OCI-LY7 (cell line): ENCODE data around the gene STEAP4. TPM values are rescaled to one million over a fixed set of nuclear protein-coding genes. Genes with fewer than 3 reads are reported as not detected.
"Not testable (repeated sequence)": the region's sequence is repeated elsewhere in the genome, so short reads cannot be mapped to it uniquely, and the experiment has no call there.

Experiments
- BruUV-seq: library from RNA; stranded (reverse); fragments of 400-500 nt; replicated peaks from 2 replicates; lab custom pipeline; 2021; lab: Mats Ljungman, UMichigan
- CTCF ChIA-PET: fragments of 300-600 bp; sonication (Branson Sonifier 250); formaldehyde crosslinking; loops from one replicate; lab custom pipeline; 2022; ENCODE audit warnings: antibody characterized with exemption; ENCODE audit not compliant: unreplicated experiment; lab: Charles Lee
- POLR2A ChIA-PET: fragments of 300-600 bp; sonication (Branson Sonifier 250); formaldehyde crosslinking; loops from one replicate; lab custom pipeline; 2022; ENCODE audit warnings: antibody characterized with exemption; lab: Charles Lee
- DNase-seq: peaks from one replicate; pipeline ENCODE4 v3.0.0-alpha.2; 2015; ENCODE audit warnings: low spot score
- H2AFZ ChIP-seq: fragments of 200-600 bp; sonication (generic), shearing (Covaris generic); 2 replicates; pipeline ENCODE4 v1.6.1; 2014; ENCODE audit warnings: mild to moderate bottlenecking, antibody characterized with exemption, low read length, moderate library complexity
- H3K27ac ChIP-seq: fragments of 200-600 bp; sonication (generic); 2 replicates; pipeline ENCODE4 v1.5.1; 2014; ENCODE audit warnings: mixed run types, low read depth, mild to moderate bottlenecking, moderate library complexity, low read length, inconsistent platforms; ENCODE audit not compliant: poor library complexity, severe bottlenecking
- H3K36me3 ChIP-seq: fragments of 200-600 bp; sonication (generic); 2 replicates; pipeline ENCODE4 v1.6.1; 2014; ENCODE audit warnings: mild to moderate bottlenecking, antibody characterized with exemption, low read length, moderate library complexity, mixed read lengths; ENCODE audit not compliant: insufficient read depth
- H3K4me1 ChIP-seq: fragments of 200-600 bp; sonication (generic); 2 replicates; pipeline ENCODE4 v1.5.1; 2014; ENCODE audit warnings: mild to moderate bottlenecking, low read length; ENCODE audit not compliant: insufficient read depth, poor library complexity, severe bottlenecking
- H3K4me2 ChIP-seq: fragments of 200-600 bp; sonication (generic); 2 replicates; pipeline ENCODE4 v1.6.1; 2014; ENCODE audit warnings: mild to moderate bottlenecking, low read length
- H3K4me3 ChIP-seq: fragments of 200-600 bp; sonication (generic); 2 replicates; pipeline ENCODE4 v1.5.1; 2014; ENCODE audit warnings: mild to moderate bottlenecking, low read depth, low read length; ENCODE audit not compliant: poor library complexity, severe bottlenecking
- H3K79me2 ChIP-seq: fragments of 200-600 bp; sonication (generic); 2 replicates; pipeline ENCODE4 v1.6.1; 2016; ENCODE audit warnings: low read depth, mild to moderate bottlenecking, low read length, moderate library complexity, mixed read lengths; ENCODE audit not compliant: insufficient read depth
- H3K9me2 ChIP-seq: fragments of 200-600 bp; sonication (generic); 2 replicates; pipeline ENCODE4 v1.6.1; 2016; ENCODE audit warnings: mild to moderate bottlenecking, low read length, mixed read lengths; ENCODE audit not compliant: insufficient read depth
- H3K9me3 ChIP-seq: fragments of 200-600 bp; sonication (generic); 2 replicates; pipeline ENCODE4 v1.6.1; 2014; ENCODE audit warnings: mild to moderate bottlenecking, mixed run types, low read length, mixed read lengths
- H4K20me1 ChIP-seq: fragments of 200-600 bp; sonication (generic); 2 replicates; pipeline ENCODE4 v1.6.1; 2014; ENCODE audit warnings: mild to moderate bottlenecking, antibody characterized with exemption, low read length, moderate library complexity, mixed read lengths; ENCODE audit not compliant: insufficient read depth
- EZH2phosphoT487 ChIP-seq: fragments of 200-600 bp; sonication (generic); IDR thresholded peaks from 2 replicates; pipeline ENCODE4 v1.6.1; 2018; ENCODE audit warnings: low read depth, borderline replicate concordance, mild to moderate bottlenecking, mixed run types, antibody characterized with exemption, low read length, moderate library complexity, mixed read lengths
- intact Hi-C: fragments of 100-400 bp; cut with micrococcal nuclease; formaldehyde crosslinking; loops from one replicate; pipeline ENCODE4 v1.10.0; 2022; ENCODE audit not compliant: unreplicated experiment
- total RNA-seq, 2 experiments: library from RNA; depleted of rRNA in 1 of 2; stranded (reverse); fragments of >200 nt in 1 of 2; shearing (Covaris generic) in 1 of 2; gene quantifications; 2 replicates each; pipeline ENCODE4 v1.2.3, GENCODE V29; 2014 to 2022
- TF ChIP-seq, protein P1 (sequence below): fragments of 200-600 bp; sonication (generic); conservative IDR thresholded peaks from 2 replicates; pipeline ENCODE4 v1.5.1; 2014; ENCODE audit warnings: mild to moderate bottlenecking, antibody characterized with exemption, low read length, moderate library complexity, mixed read lengths

STEAP4 gene
- total RNA-seq, 2 experiments from 2014 or later: not detected

DNA sequence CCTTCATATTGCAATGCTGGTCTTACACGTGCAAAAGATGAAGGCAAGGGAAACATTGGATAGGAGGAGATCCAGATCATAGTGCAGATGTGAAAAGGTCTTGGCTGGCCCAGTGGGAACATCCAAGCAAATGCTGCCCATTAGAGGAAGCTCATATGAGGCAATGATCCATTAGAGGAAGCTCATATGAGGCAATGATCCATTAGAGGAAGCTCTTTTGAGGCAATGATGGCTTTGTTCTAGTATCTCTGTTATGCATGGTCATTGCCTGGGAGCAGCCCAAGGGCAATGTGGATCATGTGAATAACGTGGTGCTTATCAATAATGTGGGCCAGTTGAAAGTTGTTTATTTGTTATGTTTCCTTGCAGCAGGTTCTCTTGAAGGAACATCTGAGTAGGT lies 37.8 kb downstream of the STEAP4 start:
- no peaks in the 10 kb centered on the region for H3K4me1 ChIP-seq
- intact Hi-C loops: no loop called here
- no peaks in the 10 kb centered on the region for H4K20me1 ChIP-seq
- ChIA-PET CTCF (no interaction called here), POLR2A (no interaction called here)
- no peak overlapping the region for H2AFZ ChIP-seq
- no peaks in the 10 kb centered on the region for H3K79me2 ChIP-seq
- BruUV-seq: no TSS peak
- H3K9me3 ChIP-seq: no peaks in the 10 kb centered on the region
- H3K4me3 ChIP-seq: no peak overlapping the region
- no peak overlapping the region for H3K27ac ChIP-seq
- H3K4me2 ChIP-seq: no peak overlapping the region
- TF ChIP-seq, protein P1, sequence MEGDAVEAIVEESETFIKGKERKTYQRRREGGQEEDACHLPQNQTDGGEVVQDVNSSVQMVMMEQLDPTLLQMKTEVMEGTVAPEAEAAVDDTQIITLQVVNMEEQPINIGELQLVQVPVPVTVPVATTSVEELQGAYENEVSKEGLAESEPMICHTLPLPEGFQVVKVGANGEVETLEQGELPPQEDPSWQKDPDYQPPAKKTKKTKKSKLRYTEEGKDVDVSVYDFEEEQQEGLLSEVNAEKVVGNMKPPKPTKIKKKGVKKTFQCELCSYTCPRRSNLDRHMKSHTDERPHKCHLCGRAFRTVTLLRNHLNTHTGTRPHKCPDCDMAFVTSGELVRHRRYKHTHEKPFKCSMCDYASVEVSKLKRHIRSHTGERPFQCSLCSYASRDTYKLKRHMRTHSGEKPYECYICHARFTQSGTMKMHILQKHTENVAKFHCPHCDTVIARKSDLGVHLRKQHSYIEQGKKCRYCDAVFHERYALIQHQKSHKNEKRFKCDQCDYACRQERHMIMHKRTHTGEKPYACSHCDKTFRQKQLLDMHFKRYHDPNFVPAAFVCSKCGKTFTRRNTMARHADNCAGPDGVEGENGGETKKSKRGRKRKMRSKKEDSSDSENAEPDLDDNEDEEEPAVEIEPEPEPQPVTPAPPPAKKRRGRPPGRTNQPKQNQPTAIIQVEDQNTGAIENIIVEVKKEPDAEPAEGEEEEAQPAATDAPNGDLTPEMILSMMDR: no peak
- TF ChIP-seq EZH2phosphoT487: no peak
- no peaks in the 10 kb centered on the region for H3K36me3 ChIP-seq
- no peak for DNase-seq
- no peaks in the 10 kb centered on the region for H3K9me2 ChIP-seq

DNA sequence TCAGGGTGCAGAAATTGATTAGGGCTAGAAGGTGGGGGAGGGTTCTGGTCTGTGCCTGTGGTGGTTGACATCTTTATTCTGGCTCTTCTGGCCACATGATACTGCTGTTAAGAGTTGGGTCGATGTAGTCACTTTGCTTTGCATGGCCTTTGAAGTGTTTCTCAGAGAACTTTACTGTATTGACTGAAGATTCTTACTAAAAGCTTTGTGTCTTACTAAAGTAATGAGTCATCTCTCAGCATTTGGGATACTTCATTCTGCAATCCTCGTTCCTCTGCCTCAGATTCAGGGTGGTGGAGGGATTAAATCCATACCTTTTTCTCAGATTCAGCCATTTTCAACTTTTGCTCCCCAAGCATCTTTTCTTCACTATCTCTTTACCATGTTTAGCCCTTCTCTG lies 38.6 kb downstream of the STEAP4 start:
- no peaks in the 10 kb centered on the region for H3K9me2 ChIP-seq
- H3K4me3 ChIP-seq: no peak overlapping the region
- H3K9me3 ChIP-seq: no peaks in the 10 kb centered on the region
- DNase-seq: no peak
- H3K4me1 ChIP-seq: no peaks in the 10 kb centered on the region
- H3K36me3 ChIP-seq: no peaks in the 10 kb centered on the region
- H3K27ac ChIP-seq: no peak overlapping the region
- intact Hi-C loops: no loop called here
- H3K79me2 ChIP-seq: no peaks in the 10 kb centered on the region
- CTCF ChIA-PET: no interaction called here
- H3K4me2 ChIP-seq: no peak overlapping the region
- POLR2A ChIA-PET: interaction anchor here (0.7 to 1.0 kb wide), 2 partner anchors 30 to 68 kb away, joined by 3 read pairs; no protein-coding TSS in a partner anchor
- TF ChIP-seq, protein P1: no peak
- TF ChIP-seq EZH2phosphoT487: no peak
- H4K20me1 ChIP-seq: no peaks in the 10 kb centered on the region
- BruUV-seq: no TSS peak
- H2AFZ ChIP-seq: no peak overlapping the region

DNA sequence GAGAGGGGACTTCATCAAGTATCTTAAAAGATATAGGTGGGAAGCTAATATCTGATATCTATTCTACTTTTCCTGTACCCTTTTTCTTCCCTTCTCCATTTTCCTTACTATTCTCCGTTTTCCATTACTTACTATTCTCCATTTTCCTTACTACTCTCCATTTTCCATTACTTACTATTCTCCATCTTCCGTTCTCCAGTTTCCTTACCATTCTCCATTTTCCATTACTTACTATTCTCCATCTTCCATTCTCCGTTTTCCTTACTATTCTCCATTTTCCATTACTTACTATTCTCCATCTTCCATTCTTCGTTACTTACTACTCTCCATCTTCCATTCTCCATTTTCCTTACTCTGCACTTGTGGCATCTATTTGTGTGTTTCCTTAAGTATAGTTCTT lies 39.3 kb downstream of the STEAP4 start:
- no peak overlapping the region for H3K4me3 ChIP-seq
- H3K79me2 ChIP-seq: no peaks in the 10 kb centered on the region
- H3K36me3 ChIP-seq: no peaks in the 10 kb centered on the region
- no peak overlapping the region for H2AFZ ChIP-seq
- TF ChIP-seq, protein P1: no peak
- TF ChIP-seq EZH2phosphoT487: no peak
- no peaks in the 10 kb centered on the region for H3K9me3 ChIP-seq
- H3K27ac ChIP-seq: no peak overlapping the region
- intact Hi-C loops: no loop called here
- no peaks in the 10 kb centered on the region for H3K4me1 ChIP-seq
- CTCF ChIA-PET: no interaction called here
- H3K9me2 ChIP-seq: no peaks in the 10 kb centered on the region
- no peak for DNase-seq
- no TSS peak for BruUV-seq
- no peak overlapping the region for H3K4me2 ChIP-seq
- H4K20me1 ChIP-seq: no peaks in the 10 kb centered on the region
- POLR2A ChIA-PET: interaction anchor here (0.7 to 1.0 kb wide), 2 partner anchors 31 to 69 kb away, joined by 3 read pairs; no protein-coding TSS in a partner anchor

DNA sequence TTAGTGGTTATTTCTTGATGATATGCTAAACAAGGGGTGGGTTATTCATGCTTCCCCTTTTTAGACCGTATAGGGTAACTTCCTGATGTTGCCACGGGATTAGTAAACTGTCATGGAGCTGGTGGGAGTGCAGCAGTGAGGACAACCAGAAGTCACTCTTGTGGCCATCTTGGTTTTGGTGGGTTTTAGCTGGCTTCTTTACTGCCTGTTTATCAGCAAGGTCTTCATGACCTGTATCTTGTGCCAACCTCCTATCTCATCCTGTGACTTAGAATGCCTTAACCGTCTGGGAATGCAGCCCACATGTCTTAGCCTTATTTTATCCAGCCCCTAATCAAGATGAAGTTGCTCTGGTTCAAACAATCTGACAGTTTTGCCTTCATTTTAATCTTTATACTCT lies 41.7 kb downstream of the STEAP4 start:
- H3K36me3 ChIP-seq, H2AFZ ChIP-seq, BruUV-seq, H3K9me2 ChIP-seq, H3K79me2 ChIP-seq, intact Hi-C loops, H3K9me3 ChIP-seq, DNase-seq, H3K4me2 ChIP-seq, CTCF ChIA-PET, H4K20me1 ChIP-seq, H3K4me3 ChIP-seq, H3K4me1 ChIP-seq, H3K27ac ChIP-seq: not testable (repeated sequence)
- POLR2A ChIA-PET: interaction anchor here (0.6 to 0.7 kb wide), 2 partner anchors 20 to 56 kb away, joined by 3 read pairs; no protein-coding TSS in a partner anchor
